Gastroesophageal sphincter (tissue), 4 donors: ENCODE data around the gene SPOCK3. TPM values are rescaled to one million over a fixed set of nuclear protein-coding genes. Genes with fewer than 3 reads are reported as not detected.

Experiments used
- ATAC-seq: fragments of 150-250 bp; one replicate; pipeline ENCODE4 v1.9.1; 2016; ENCODE audit warnings: mild to moderate bottlenecking, moderate library complexity
- H3K27ac ChIP-seq, 4 donors: fragments of 200-600 bp; sonication (generic) in 3 of 4; 1 replicate in 3 of 4; 2 replicates in 1 of 4; pipeline ENCODE4 v1.5.1; 2016 to 2019
- H3K27me3 ChIP-seq: fragments of 200-600 bp; sonication (generic); one replicate; pipeline ENCODE4 v1.5.1; 2019
- H3K36me3 ChIP-seq, 2 donors: fragments of 200-600 bp; sonication (generic); one replicate each; pipeline ENCODE4 v1.5.1; 2019; ENCODE audit warnings: control low read depth in 1 of 2
- H3K4me1 ChIP-seq, 3 donors: fragments of 200-600 bp; sonication (generic); 1 replicate in 2 of 3; 2 replicates in 1 of 3; pipeline ENCODE4 v1.5.1; 2016 to 2019; ENCODE audit warnings: control low read depth in 2 of 3
- H3K4me3 ChIP-seq, 2 donors: fragments of 200-600 bp; sonication (generic); one replicate each; pipeline ENCODE4 v1.5.1; 2019; ENCODE audit warnings: mild to moderate bottlenecking in 1 of 2, moderate library complexity in 1 of 2
- H3K9me3 ChIP-seq, 3 donors: fragments of 200-600 bp; sonication (generic); one replicate each; pipeline ENCODE4 v1.5.1; 2017 to 2019; ENCODE audit warnings: control low read depth in 2 of 3
- EP300 ChIP-seq: sonication (generic); formaldehyde crosslinking; IDR thresholded peaks from one replicate; pipeline ENCODE4 v1.6.1; 2017; ENCODE audit warnings: antibody characterized with exemption, mild to moderate bottlenecking
- POLR2A ChIP-seq, 2 donors: fragments of 450-650 bp; IDR thresholded peaks; one replicate each; pipeline ENCODE4 v1.6.1; 2017; ENCODE audit warnings: antibody characterized with exemption in 2 of 2, mild to moderate bottlenecking in 2 of 2, moderate library complexity in 1 of 2
- POLR2AphosphoS5 ChIP-seq: sonication (generic); formaldehyde crosslinking; IDR thresholded peaks from one replicate; pipeline ENCODE4 v1.6.1; 2017; ENCODE audit warnings: antibody characterized with exemption
- WGBS, 2 donors: methylation state at CpG; one replicate each; pipeline ENCODE4 v1.1.5; 2018; ENCODE audit warnings: low coverage in 1 of 2; 5-methylcytosine and 5-hydroxymethylcytosine counted together
- total RNA-seq, 4 donors: library from RNA; depleted of rRNA; stranded (reverse); fragments of >200 nt; gene quantifications; one replicate each; pipeline ENCODE4 v1.1.0, GENCODE V29; 2016
- TF ChIP-seq, protein P1 (sequence below), 4 experiments: fragments of 200-600 bp in 2 of 4; fragments of 450-650 bp in 2 of 4; sonication (generic) in 1 of 4; IDR thresholded peaks; one replicate each; pipeline ENCODE4 v1.5.1; 2017 to 2019; ENCODE audit warnings: antibody characterized with exemption in 4 of 4, mild to moderate bottlenecking in 2 of 4, moderate library complexity in 2 of 4

Gene SPOCK3
- total RNA-seq, 4 donors from 2014 or later: 0.57 to 7.8 (median 3.0) TPM

DNA sequence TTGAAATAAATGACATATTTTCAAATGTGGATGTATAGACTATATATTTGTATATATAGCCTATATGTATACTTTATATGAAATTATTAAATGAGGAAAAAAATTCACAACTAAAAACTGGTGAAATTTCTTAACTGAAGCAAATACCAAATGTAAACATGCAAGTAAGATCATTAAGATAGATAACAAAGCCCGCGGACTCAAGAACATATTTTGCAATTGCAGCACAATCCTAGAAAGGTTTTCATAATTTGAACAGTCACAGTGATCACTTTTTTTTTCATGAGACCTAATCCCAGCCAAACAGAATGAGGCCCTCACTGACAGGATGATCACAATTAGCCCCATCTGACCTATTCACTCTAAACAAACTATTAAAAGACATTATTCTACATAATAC, 123.2 kb downstream of the SPOCK3 start:
- H3K9me3 ChIP-seq: no peaks in the 10 kb centered on the region
- no peak for TF ChIP-seq POLR2A (IDR thresholded peaks at IDR 0.05)
- no peaks in the 10 kb centered on the region for H3K27me3 ChIP-seq
- no peak for ATAC-seq
- no peaks in the 10 kb centered on the region for H3K4me1 ChIP-seq
- 87 to 96% methylated on average over 2 of the region's 2 CpGs for WGBS, 2 donors
- no peaks in the 10 kb centered on the region for H3K36me3 ChIP-seq
- no peak overlapping the region for H3K27ac ChIP-seq
- H3K4me3 ChIP-seq: no peak overlapping the region

DNA sequence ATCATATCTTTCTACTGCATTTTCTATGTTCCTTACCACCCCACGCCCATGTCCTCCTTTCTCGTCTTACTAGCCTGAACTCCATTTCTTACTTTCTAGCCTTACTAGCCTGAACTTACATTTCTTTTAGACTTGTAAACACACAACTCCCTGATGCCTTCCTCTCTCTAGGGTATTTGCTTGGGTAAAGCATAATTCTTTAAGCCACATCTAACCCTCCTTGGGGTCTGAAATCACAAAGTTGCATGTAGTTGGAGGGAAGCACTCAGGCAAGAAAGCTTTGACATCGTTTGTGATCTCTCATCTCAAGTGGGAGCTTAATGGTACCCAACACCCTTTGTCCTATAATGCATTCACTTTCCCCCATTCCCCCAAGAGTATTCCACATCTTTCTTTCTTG, 124.4 kb downstream of the SPOCK3 start:
- H3K4me1 ChIP-seq: no peaks in the 10 kb centered on the region
- no peak overlapping the region for H3K4me3 ChIP-seq
- H3K27ac ChIP-seq: no peak overlapping the region
- WGBS, 2 donors: 82 to 97% methylated on average over 3 of the region's 3 CpGs
- no peak for ATAC-seq
- TF ChIP-seq EP300: no peak
- TF ChIP-seq, protein P1, sequence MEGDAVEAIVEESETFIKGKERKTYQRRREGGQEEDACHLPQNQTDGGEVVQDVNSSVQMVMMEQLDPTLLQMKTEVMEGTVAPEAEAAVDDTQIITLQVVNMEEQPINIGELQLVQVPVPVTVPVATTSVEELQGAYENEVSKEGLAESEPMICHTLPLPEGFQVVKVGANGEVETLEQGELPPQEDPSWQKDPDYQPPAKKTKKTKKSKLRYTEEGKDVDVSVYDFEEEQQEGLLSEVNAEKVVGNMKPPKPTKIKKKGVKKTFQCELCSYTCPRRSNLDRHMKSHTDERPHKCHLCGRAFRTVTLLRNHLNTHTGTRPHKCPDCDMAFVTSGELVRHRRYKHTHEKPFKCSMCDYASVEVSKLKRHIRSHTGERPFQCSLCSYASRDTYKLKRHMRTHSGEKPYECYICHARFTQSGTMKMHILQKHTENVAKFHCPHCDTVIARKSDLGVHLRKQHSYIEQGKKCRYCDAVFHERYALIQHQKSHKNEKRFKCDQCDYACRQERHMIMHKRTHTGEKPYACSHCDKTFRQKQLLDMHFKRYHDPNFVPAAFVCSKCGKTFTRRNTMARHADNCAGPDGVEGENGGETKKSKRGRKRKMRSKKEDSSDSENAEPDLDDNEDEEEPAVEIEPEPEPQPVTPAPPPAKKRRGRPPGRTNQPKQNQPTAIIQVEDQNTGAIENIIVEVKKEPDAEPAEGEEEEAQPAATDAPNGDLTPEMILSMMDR (IDR thresholded peaks at IDR 0.05): no peak
- TF ChIP-seq POLR2AphosphoS5: no peak
- TF ChIP-seq POLR2A (IDR thresholded peaks at IDR 0.05): no peak
- H3K27me3 ChIP-seq: no peaks in the 10 kb centered on the region
- no peaks in the 10 kb centered on the region for H3K9me3 ChIP-seq
- H3K36me3 ChIP-seq: no peaks in the 10 kb centered on the region

DNA sequence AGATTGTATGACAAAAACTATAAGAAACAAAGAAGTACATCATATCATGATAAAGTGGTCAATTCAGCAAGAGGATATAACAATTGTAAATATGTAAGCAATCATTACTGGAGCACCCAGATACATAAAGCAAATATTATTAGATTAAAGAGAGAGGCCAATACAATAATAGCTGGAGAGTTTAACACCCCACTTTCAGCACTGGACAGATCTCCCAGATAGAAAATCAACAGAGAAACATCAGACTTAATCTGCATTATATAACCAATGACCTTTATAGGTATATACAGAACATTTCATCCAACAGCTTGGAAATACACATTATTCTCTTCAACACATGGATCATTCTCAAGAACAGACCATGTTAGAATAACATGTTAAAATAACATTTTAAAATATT, 128.4 kb downstream of the SPOCK3 start:
- no peaks in the 10 kb centered on the region for H3K4me1 ChIP-seq
- no peaks in the 10 kb centered on the region for H3K9me3 ChIP-seq
- no peaks in the 10 kb centered on the region for H3K27me3 ChIP-seq
- no peak for ATAC-seq
- TF ChIP-seq EP300 (no peak), POLR2A (IDR thresholded peaks at IDR 0.05) (no peak), POLR2AphosphoS5 (no peak)
- TF ChIP-seq, protein P1 (IDR thresholded peaks at IDR 0.05): no peak
- no peak overlapping the region for H3K27ac ChIP-seq
- no peaks in the 10 kb centered on the region for H3K36me3 ChIP-seq
- no peak overlapping the region for H3K4me3 ChIP-seq

DNA sequence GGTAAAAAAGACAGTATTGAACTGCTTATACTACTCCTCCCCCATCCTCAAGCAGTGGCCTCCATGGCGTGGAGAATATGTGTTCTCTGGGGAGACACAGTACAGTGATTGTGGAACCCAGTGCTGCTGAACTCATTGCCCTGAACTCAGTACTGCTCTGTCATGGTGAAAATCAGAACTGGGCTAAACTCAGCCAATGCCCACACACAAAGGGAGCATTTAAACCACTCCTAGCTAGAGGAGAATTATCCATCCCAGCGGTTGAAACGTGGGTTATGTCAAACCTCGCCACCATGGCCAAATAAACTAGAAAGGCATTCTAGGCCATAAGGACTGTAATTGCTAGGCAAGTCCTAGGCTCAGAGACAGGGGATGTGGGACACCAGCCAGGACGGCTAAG, 131.8 kb downstream of the SPOCK3 start:
- no peak for ATAC-seq
- H3K4me3 ChIP-seq: no peak overlapping the region
- H3K36me3 ChIP-seq: no peaks in the 10 kb centered on the region
- H3K9me3 ChIP-seq: no peaks in the 10 kb centered on the region
- TF ChIP-seq POLR2AphosphoS5 (no peak), POLR2A (IDR thresholded peaks at IDR 0.05) (no peak), EP300 (no peak)
- TF ChIP-seq, protein P1 (IDR thresholded peaks at IDR 0.05): no peak
- H3K27me3 ChIP-seq: no peaks in the 10 kb centered on the region
- WGBS, 2 donors: 74% methylated on average over 4 of the region's 5 CpGs; no CpG with 5 or more reads in 1 of the 2 donors
- H3K27ac ChIP-seq: no peak overlapping the region
- H3K4me1 ChIP-seq: no peaks in the 10 kb centered on the region

DNA sequence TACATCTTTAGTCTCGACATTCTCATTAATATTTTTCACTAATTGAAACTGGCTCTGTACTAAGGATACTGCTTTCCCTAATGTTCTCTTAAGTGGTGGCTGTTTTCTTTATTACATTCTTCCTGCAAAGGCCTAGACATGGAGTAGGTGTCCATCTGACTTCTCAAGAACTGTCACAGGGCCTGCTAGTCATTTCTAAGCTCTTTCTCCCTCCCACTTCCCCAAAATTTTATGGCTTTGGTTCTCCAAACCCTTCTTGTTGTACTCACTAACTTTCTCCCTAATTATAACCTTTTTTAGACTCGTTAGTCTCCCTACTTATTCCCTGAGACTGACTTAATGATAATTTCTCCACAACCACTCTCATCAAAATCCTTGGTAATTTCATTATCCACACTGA, 133.3 kb downstream of the SPOCK3 start:
- WGBS, 2 donors: 81 to 100% methylated on average over 1 to 2 of the region's 2 CpGs
- Histone ChIP-seq H3K4me1 (no peaks in the 10 kb centered on the region), H3K4me3 (no peak overlapping the region), H3K36me3 (no peaks in the 10 kb centered on the region), H3K27me3 (no peaks in the 10 kb centered on the region), H3K9me3 (no peaks in the 10 kb centered on the region), H3K27ac (no peak overlapping the region)
- ATAC-seq: no peak
- no peak for TF ChIP-seq EP300
- TF ChIP-seq, protein P1 (IDR thresholded peaks at IDR 0.05): no peak
- no peak for TF ChIP-seq POLR2AphosphoS5
- no peak for TF ChIP-seq POLR2A (IDR thresholded peaks at IDR 0.05)

DNA sequence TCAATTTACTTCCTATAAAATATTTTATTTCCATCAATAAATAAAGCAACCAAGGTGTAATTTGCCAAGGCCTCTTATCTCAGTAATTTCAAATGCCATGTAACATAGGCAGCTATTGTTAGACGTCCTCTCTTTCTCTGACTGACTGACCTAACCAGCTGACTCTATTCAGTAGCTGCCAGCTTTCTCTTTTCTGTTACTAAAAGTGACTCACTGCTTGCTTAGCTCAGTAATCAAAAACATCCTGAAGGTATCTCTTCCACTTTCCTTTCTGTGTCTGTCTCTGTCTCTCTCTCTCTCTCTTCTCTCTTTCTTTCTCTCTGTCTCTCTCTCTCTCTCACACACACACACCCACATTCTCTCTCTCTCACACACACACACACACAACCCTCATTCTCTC, 134.2 kb downstream of the SPOCK3 start:
- Histone ChIP-seq H3K27me3 (no peaks in the 10 kb centered on the region), H3K27ac (no peak overlapping the region), H3K4me1 (no peaks in the 10 kb centered on the region), H3K4me3 (no peak overlapping the region), H3K9me3 (no peaks in the 10 kb centered on the region), H3K36me3 (no peaks in the 10 kb centered on the region)
- no peak for ATAC-seq
- TF ChIP-seq, protein P1 (IDR thresholded peaks at IDR 0.05): no peak
- TF ChIP-seq EP300 (no peak), POLR2A (IDR thresholded peaks at IDR 0.05) (no peak), POLR2AphosphoS5 (no peak)
- 0% methylated on average over 1 of the region's 1 CpG for WGBS, 2 donors
